NB4 (cell line): ENCODE data around the gene ZMIZ2.

Experiments
- DNase-seq: peaks from one replicate; pipeline ENCODE4 v3.0.0; 2010; ENCODE audit warnings: low read depth
- H3K4me3 ChIP-seq: one replicate; pipeline ENCODE4 v1.5.1; 2011; ENCODE audit warnings: mild to moderate bottlenecking, low read depth, low read length, moderate library complexity
- MYC ChIP-seq: IDR thresholded peaks from 2 replicates; pipeline ENCODE4 v1.6.1; 2011; ENCODE audit warnings: low read depth, low read length
- POLR2A ChIP-seq: IDR thresholded peaks from 2 replicates; pipeline ENCODE4 v1.6.1; 2011; ENCODE audit warnings: mild to moderate bottlenecking; ENCODE audit not compliant: insufficient read length; ENCODE audit errors: extremely low read depth
- TF ChIP-seq, protein P1 (sequence below): IDR thresholded peaks from one replicate; pipeline ENCODE4 v1.5.1; 2012; ENCODE audit warnings: low read depth, low read length
- TF ChIP-seq, protein P2 (sequence below): IDR thresholded peaks from 2 replicates; pipeline ENCODE4 v1.6.1; 2011; ENCODE audit warnings: low read depth, low read length

ZMIZ2 gene

DNA sequence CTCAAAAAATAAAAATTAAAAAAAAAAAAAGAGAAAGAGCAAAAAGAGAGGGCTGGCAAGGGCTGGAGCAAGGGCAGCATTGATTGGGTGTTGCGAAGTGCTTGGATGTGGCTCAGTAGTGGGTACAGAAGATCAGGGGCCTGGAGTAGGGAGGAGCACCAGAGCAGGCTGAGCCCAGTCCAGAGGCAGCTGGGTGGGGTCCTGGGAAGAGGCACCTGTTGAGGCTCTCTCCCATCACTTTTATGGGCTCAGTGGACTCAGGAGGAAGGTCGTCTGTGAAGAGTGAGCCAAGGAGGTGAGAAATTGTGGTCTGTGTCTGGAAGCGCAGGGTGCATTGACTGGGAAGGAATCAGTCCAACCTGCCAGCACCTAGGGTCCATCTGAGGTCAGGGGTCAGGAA, 11.8 kb upstream of the ZMIZ2 start:
- no peak overlapping the region for H3K4me3 ChIP-seq
- TF ChIP-seq, protein P1, sequence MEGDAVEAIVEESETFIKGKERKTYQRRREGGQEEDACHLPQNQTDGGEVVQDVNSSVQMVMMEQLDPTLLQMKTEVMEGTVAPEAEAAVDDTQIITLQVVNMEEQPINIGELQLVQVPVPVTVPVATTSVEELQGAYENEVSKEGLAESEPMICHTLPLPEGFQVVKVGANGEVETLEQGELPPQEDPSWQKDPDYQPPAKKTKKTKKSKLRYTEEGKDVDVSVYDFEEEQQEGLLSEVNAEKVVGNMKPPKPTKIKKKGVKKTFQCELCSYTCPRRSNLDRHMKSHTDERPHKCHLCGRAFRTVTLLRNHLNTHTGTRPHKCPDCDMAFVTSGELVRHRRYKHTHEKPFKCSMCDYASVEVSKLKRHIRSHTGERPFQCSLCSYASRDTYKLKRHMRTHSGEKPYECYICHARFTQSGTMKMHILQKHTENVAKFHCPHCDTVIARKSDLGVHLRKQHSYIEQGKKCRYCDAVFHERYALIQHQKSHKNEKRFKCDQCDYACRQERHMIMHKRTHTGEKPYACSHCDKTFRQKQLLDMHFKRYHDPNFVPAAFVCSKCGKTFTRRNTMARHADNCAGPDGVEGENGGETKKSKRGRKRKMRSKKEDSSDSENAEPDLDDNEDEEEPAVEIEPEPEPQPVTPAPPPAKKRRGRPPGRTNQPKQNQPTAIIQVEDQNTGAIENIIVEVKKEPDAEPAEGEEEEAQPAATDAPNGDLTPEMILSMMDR = no peak
- no peak for TF ChIP-seq POLR2A
- TF ChIP-seq, protein P2, sequence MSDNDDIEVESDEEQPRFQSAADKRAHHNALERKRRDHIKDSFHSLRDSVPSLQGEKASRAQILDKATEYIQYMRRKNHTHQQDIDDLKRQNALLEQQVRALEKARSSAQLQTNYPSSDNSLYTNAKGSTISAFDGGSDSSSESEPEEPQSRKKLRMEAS = no peak
- TF ChIP-seq MYC = no peak
- DNase-seq = no peak

DNA sequence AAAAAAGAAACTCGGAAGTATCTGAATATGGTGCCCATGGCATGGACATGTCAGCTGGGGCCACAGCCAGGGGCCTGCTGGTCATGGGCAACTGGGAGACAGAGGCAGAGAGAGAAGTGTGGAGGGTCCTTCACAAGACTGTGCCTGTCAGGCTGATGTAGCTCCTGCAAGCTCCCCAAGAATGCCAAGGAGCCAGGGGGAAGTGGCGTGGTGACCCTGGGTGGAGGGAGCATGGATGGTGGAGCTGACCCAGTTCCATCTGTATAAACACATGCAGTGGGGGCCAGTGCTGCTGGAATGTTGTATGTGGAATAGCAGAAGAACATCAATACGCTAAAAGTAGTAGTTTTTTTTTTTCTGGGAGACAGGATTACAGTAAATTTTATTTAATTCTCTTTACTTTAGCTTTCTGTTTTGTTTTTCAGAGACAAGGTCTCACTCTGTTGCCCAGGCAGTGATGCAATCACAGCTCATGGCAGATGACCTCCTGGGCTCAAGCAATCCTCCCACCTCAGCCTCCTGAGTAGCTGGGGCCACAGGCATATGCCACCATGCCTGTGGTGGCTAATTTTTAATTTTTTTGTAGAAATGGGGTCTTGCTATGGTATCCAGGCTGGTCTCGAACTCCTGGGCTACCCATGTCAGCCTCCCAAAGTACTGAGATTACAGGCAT, 10.5 kb upstream of the ZMIZ2 start:
- DNase-seq = peak; percentile 47
- no peak overlapping the region for H3K4me3 ChIP-seq
- no peak for TF ChIP-seq MYC
- TF ChIP-seq, protein P1 = no peak
- TF ChIP-seq, protein P2 = no peak
- TF ChIP-seq POLR2A = no peak

DNA sequence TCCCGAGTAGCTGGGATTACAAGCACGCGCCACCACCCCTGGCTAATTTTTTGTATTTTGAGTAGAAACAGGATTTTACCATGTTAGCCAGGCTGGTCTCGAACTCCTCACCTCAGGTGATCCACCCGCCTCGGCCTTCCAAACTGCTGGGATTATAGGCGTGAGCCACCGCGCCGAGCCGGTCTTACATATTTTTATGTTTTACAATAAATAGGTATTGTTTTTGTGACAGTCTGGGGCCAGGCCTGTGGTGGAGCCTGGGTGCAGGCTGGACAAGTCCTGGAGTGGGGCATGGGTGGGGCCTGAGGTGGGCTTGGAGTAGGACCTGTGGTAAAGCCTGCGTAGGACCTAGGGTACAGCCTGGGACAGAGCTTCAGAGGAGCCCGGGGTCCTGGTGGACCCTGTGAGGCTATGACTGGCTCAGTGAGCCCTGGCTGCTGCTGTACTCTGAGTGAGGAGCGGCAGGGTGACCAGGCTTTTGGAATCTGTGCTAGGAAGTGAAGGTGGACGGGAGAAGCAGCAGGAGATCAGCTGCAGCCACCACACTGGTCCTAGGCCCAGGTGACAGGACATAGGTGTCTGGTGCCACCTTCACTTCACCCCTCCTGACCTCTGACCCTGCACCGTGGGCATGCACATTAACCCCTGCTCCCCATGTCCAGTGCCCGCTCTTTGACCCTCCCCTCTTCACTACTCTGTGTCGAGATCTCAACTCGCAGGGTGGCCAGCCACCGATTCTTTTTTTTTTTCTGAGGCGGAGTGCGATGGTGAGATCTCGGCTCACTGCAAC, 9.6 kb upstream of the ZMIZ2 start:
- TF ChIP-seq, protein P2 = no peak
- TF ChIP-seq MYC = no peak
- TF ChIP-seq, protein P1 = no peak
- no peak for TF ChIP-seq POLR2A
- DNase-seq = no peak
- no peak overlapping the region for H3K4me3 ChIP-seq

DNA sequence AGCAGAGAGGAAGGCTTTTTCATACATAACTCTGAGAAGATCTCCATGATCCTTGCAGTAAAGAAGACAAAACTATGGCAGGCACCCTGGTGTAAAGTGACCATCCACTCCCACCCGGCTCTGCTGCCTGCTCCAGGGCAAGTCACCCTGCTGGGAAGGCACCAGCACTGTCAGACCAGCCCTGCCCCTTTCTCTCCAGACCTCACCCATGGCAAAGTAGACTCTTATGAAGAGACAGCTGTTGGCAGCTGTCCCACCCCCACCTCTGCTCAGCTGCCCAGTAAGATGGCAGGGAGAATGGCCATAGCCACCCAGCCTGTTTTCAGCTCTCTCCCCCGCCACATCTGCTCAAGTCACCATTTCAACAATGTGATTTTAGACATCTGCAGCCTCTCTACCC, 8.6 kb upstream of the ZMIZ2 start:
- no peak overlapping the region for H3K4me3 ChIP-seq
- TF ChIP-seq POLR2A = no peak
- TF ChIP-seq, protein P1 = no peak
- TF ChIP-seq, protein P2 = no peak
- no peak for TF ChIP-seq MYC
- no peak for DNase-seq

DNA sequence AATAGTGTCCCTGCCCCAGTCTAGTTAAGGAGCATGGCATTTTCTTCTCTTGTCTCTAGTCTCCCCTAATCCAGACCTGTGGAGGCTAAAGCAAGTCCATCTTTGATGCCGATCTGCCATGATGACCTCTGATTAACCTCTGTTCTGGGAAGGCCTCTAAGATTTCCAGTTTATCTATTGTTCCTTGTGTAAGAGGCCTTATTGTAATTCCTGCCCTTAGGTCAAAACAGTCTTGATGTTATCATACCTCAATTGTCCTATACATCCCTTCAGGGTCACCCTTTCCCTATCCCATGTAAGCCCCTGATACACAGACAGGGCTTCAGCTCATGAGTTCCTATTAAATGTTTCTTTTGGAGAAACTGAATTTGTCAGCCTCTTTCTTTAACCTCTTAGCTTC, 4.9 kb upstream of the ZMIZ2 start:
- no peak overlapping the region for H3K4me3 ChIP-seq
- DNase-seq = no peak
- TF ChIP-seq MYC (no peak), POLR2A (no peak)
- TF ChIP-seq, protein P1 = no peak
- TF ChIP-seq, protein P2 = no peak
